ENCODE results near the gene C11orf98. TPM values are rescaled to one million over a fixed set of nuclear protein-coding genes. Genes with fewer than 3 reads are reported as not detected.
A peak's percentile ranks its signal among the peaks of the same experiment; 100 is the strongest.

The C11orf98 gene
- 10 to 100 TPM; 73.5 to 76.5 TPM for total RNA-seq

DNA sequence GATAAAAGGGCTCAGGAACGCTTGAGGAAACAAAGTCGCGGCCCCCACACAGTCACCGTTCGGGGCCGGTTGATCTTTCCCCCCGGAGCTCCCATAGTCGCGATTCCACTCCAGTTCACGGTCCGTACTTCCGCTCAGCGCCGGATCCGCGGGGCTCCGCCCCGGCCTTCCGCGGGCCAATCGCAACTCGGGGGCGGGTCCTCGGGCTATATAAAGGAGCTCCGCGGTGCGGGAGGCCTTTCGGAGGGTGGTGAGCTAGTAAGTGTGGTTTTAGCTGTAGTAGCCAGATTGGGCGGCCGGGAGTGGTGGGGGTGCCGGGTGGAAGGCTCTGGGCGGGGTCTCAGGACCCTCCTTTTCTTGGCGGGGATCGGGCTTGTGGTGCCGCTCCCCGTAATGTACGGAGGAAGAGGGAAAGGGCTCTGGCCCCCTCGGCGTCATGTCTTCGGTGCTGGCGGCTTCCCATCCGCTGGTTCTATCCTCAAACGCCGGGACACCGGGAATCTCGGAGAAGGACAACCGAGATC, at the start of gene C11orf98, which contains the start of gene CSKMT:
TSS of gene C11orf98 (minus strand) at position 136 of the 524 bp plus-strand sequence. CDS start at position 95, 41 bp downstream.
TSS of gene CSKMT (plus strand) at position 238 of the 524 bp plus-strand sequence. CDS start 568 bp downstream, outside the sequence.
- Mint-ChIP-seq H3K4me1 (ENCODE audit: low read depth) (peaks cover 42% of the 10 kb centered on the region), H3K27ac (peak within 1 kb of the TSS; percentile 88), H3K9me3 (no peaks in the 10 kb centered on the region), H3K4me3 (peak within 1 kb of the TSS; percentile 98), H3K36me3 (ENCODE audit: low read depth) (peaks cover 33% of the 10 kb centered on the region), H3K27me3 (ENCODE audit: low read depth) (no peaks in the 10 kb centered on the region)
- peak; percentile 96 for DNase-seq
- intact Hi-C loops (cut with micrococcal nuclease), result loop anchor here (1.0 to 2.0 kb wide), 7 partner anchors 12 to 176 kb away; partner anchors contain the start of genes EML3, GANAB, INTS5 and TUT1
- CTCF ChIA-PET, result interaction anchor here (0.6 to 2.4 kb wide), 15 partner anchors 8 to 1722 kb away, joined by 3 to 10 read pairs (median 4); partner anchors contain the start of gene TUT1

DNA sequence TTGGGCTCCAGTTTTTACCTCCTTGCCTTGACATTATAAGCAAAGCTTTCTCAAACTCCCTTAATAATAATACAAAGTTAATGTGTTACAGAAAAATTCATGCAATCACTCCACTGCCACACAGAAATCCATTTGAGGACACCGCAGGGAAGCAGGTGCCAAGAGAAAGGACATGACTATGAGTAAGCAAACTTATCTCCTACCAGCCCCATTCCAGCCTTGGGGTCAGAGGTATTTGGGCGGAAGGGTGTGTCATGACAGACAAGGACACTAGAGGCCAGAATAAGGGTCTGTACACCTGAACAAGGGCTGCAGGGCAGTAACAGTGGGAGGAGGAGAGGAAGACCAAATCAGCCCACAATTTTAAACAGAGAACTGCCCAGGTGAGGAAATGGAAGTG, 48.3 kb upstream of the C11orf98 start:
- H3K36me3 Mint-ChIP-seq (ENCODE audit: low read depth), result peaks cover 56% of the 10 kb centered on the region
- no peaks in the 10 kb centered on the region for H3K27me3 Mint-ChIP-seq (ENCODE audit: low read depth)
- no peak overlapping the region for H3K4me3 Mint-ChIP-seq
- intact Hi-C loops (cut with micrococcal nuclease), result loop anchor here (1.0 kb wide), 1 partner anchor 13 kb away; no protein-coding TSS in a partner anchor
- H3K9me3 Mint-ChIP-seq, result no peaks in the 10 kb centered on the region
- no peak for DNase-seq
- CTCF ChIA-PET, result no interaction called here
- peak overlapping the region; percentile 90 for H3K27ac Mint-ChIP-seq
- peaks cover 54% of the 10 kb centered on the region for H3K4me1 Mint-ChIP-seq (ENCODE audit: low read depth)

DNA sequence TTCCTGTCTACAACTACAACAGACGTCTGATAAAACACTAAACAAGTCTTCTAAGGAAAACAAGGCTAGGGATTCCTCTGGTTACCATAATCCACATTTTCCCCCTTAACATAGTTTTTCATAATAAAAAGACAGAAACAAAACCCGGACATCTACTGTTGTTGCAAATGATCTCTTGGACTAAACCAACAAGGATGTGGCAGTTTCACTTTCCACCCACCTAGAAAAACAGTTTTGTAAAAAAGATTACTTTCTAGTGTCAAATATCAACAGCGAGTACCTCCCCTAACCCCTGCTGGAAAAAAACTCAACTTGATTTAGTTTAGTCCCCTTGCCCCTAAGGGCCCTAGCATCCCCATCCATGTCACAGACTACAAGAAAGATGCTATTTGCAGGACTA, 47.9 kb upstream of the C11orf98 start:
- H3K27ac Mint-ChIP-seq, result peak overlapping the region; percentile 90
- intact Hi-C loops (cut with micrococcal nuclease), result loop anchor here (1.0 kb wide), 1 partner anchor 13 kb away; no protein-coding TSS in a partner anchor
- H3K27me3 Mint-ChIP-seq (ENCODE audit: low read depth), result no peaks in the 10 kb centered on the region
- CTCF ChIA-PET, result no interaction called here
- H3K4me1 Mint-ChIP-seq (ENCODE audit: low read depth), result peaks cover 55% of the 10 kb centered on the region
- peak overlapping the region; percentile 11 for H3K4me3 Mint-ChIP-seq
- H3K9me3 Mint-ChIP-seq, result no peaks in the 10 kb centered on the region
- H3K36me3 Mint-ChIP-seq (ENCODE audit: low read depth), result peaks cover 51% of the 10 kb centered on the region
- no peak for DNase-seq

DNA sequence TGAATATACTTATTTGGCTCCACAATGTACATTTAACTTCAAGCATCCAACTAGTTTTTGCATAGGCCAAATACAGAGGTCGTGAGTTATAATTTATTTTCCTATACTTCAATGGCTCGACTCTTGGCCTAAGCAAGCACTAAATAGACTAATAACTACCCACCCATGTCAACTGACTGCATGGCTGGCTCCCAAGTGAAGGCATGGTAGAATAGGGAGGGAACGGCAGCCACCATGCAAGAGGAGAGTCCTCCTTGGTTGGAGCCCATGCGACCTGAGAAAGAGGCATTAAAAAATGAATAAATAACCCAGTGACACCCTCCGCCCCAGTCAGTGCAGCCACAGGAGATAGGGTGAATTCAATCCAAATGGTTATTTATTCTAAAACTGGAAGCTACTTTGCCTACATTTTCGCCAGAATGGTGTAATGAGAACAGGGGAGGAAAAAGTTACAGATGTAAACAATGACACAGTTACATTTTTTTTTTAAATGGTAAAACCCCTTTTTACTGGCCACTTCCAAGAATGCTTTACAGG, 47.3 kb upstream of the C11orf98 start:
- peaks cover 49% of the 10 kb centered on the region for H3K36me3 Mint-ChIP-seq (ENCODE audit: low read depth)
- intact Hi-C loops (cut with micrococcal nuclease), result no loop called here
- H3K9me3 Mint-ChIP-seq, result no peaks in the 10 kb centered on the region
- peak overlapping the region; percentile 90 for H3K27ac Mint-ChIP-seq
- CTCF ChIA-PET, result interaction anchor here (0.6 kb wide), 1 partner anchor 172 kb away, joined by 4 read pairs; no protein-coding TSS in a partner anchor
- H3K4me1 Mint-ChIP-seq (ENCODE audit: low read depth), result peaks cover 58% of the 10 kb centered on the region
- H3K4me3 Mint-ChIP-seq, result no peak overlapping the region
- no peaks in the 10 kb centered on the region for H3K27me3 Mint-ChIP-seq (ENCODE audit: low read depth)
- DNase-seq, result no peak

DNA sequence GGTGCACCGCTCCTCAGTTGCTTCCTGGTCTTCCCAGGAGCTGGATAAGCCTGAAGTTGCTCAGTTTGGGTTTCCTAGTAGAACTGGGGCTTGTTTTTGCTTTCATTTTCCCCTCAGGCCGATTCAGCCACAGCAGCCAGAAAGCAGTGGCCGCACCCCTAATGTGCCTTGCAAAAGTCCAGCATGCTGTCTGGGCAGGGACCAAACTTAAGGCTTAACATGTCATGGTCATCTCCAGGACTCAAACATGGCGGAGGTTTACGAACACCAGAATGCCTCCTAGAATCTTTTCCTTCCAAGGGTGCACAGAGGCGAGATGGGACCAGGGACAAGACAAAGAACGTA, 45.0 kb upstream of the C11orf98 start:
- CTCF ChIA-PET, result interaction anchor here (1.5 kb wide), 1 partner anchor 29 kb away, joined by 6 read pairs; no protein-coding TSS in a partner anchor
- Mint-ChIP-seq H3K9me3 (no peaks in the 10 kb centered on the region), H3K36me3 (ENCODE audit: low read depth) (peaks cover 34% of the 10 kb centered on the region), H3K27ac (peak overlapping the region; percentile 96), H3K4me1 (ENCODE audit: low read depth) (peaks cover 66% of the 10 kb centered on the region), H3K4me3 (peak overlapping the region; percentile 93), H3K27me3 (ENCODE audit: low read depth) (no peaks in the 10 kb centered on the region)
- peak; percentile 25 for DNase-seq
- intact Hi-C loops (cut with micrococcal nuclease), result no loop called here

DNA sequence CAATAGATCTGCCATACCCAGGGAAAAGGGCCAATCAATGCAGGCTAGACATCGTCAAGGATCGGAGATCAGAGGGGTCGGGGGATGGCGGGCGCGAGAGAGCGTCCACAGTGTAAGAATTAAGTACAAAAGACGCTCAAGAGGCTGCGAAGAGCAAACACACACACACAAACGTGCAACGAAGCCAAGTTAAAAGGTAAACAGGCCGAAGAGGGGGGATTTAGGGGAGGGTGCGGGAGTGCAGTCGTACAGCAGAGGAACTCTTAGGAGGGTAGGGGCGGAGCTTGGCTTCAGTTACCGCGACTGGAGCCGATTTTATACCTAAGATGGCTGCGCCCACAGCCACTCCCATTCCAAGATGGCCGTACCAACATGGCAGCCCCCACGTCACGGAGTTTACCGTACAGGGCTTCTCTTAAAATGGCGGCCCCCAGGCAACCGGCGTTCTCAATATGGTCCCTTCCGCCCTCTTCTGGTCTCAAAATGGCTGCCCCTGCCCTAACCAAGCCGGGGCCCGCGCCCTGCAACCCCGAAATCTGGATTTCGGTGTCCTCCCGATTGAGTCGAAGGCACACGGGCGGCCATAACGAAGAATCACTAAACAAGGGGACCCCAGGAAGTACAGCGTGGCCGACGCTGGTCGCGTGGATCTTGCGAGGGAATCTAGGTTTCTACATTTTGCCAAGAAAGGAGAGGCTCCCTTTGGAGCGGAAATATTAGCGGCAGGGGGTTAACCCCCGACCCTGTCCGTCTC, 44.4 kb upstream of the C11orf98 start:
- H3K4me3 Mint-ChIP-seq, result peak overlapping the region; percentile 93
- no peaks in the 10 kb centered on the region for H3K27me3 Mint-ChIP-seq (ENCODE audit: low read depth)
- DNase-seq, result peak; percentile 99
- intact Hi-C loops (cut with micrococcal nuclease), result loop anchor here (1.0 to 2.0 kb wide), 9 partner anchors 18 to 172 kb away; partner anchors contain the start of genes C11orf98, CSKMT, GANAB and HNRNPUL2
- no peaks in the 10 kb centered on the region for H3K9me3 Mint-ChIP-seq
- H3K27ac Mint-ChIP-seq, result peak overlapping the region; percentile 96
- CTCF ChIA-PET, result interaction anchor here (1.5 to 4.5 kb wide), 3 partner anchors 15 to 118 kb away, joined by 4 to 25 read pairs (median 6); partner anchors contain the start of gene TUT1
- H3K36me3 Mint-ChIP-seq (ENCODE audit: low read depth), result peaks cover 34% of the 10 kb centered on the region
- H3K4me1 Mint-ChIP-seq (ENCODE audit: low read depth), result peaks cover 63% of the 10 kb centered on the region

DNA sequence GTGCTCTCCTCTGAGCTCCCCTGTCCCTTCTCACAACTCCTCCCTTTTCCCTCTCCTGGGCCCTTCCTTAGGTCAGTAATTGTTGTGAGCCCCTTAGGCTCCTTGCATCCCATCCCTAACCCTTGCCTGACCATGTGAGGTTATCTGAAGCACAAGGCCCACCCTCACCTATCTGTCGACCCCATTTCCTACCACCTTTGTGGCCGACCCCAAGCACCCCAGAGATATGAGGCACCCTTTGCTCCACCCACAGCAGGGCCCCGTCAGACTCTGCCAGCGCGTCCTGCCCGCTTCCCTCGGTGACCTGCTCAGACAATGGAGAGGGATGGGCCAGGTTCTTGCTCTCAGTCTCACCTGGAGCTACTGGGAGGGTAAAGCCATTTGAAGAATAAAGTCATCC, 43.8 kb upstream of the C11orf98 start:
- CTCF ChIA-PET, result interaction anchor here (1.5 to 4.5 kb wide), 3 partner anchors 14 to 117 kb away, joined by 4 to 25 read pairs (median 6); partner anchors contain the start of gene TUT1
- H3K36me3 Mint-ChIP-seq (ENCODE audit: low read depth), result peaks cover 34% of the 10 kb centered on the region
- H3K9me3 Mint-ChIP-seq, result no peaks in the 10 kb centered on the region
- peak overlapping the region; percentile 93 for H3K4me3 Mint-ChIP-seq
- peak overlapping the region; percentile 96 for H3K27ac Mint-ChIP-seq
- DNase-seq, result peak; percentile 60
- no peaks in the 10 kb centered on the region for H3K27me3 Mint-ChIP-seq (ENCODE audit: low read depth)
- H3K4me1 Mint-ChIP-seq (ENCODE audit: low read depth), result peaks cover 58% of the 10 kb centered on the region
- intact Hi-C loops (cut with micrococcal nuclease), result loop anchor here (1.0 to 2.0 kb wide), 9 partner anchors 19 to 173 kb away; partner anchors contain the start of genes C11orf98, CSKMT, GANAB and HNRNPUL2

DNA sequence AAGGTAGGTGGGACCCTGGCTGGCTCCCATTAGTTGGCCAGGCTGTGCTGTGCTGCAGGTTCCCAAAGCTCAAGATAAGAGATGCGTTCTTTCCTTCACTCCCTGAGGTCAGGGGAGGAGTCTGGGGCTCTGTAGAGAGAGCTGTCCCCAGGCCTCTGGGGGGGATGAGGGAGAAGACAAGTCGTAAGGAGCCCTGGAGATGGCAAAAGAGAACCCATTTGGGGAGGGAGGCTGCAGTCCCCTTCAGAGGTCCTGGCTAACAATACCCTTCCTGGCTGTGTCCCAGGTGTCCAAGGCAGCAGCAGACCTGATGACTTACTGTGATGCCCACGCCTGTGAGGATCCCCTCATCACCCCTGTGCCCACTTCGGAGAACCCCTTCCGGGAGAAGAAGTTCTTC, 43.4 kb upstream of the C11orf98 start:
- peak overlapping the region; percentile 96 for H3K27ac Mint-ChIP-seq
- H3K4me3 Mint-ChIP-seq, result peak overlapping the region; percentile 93
- no peaks in the 10 kb centered on the region for H3K27me3 Mint-ChIP-seq (ENCODE audit: low read depth)
- DNase-seq, result no peak
- intact Hi-C loops (cut with micrococcal nuclease), result loop anchor here (2.0 kb wide), 1 partner anchor 44 kb away; the partner anchor contains the start of genes C11orf98 and CSKMT
- CTCF ChIA-PET, result interaction anchor here (0.7 to 4.5 kb wide), 4 partner anchors 14 to 117 kb away, joined by 3 to 25 read pairs (median 5); partner anchors contain the start of gene TUT1
- H3K36me3 Mint-ChIP-seq (ENCODE audit: low read depth), result peaks cover 32% of the 10 kb centered on the region
- H3K4me1 Mint-ChIP-seq (ENCODE audit: low read depth), result peaks cover 54% of the 10 kb centered on the region
- no peaks in the 10 kb centered on the region for H3K9me3 Mint-ChIP-seq

DNA sequence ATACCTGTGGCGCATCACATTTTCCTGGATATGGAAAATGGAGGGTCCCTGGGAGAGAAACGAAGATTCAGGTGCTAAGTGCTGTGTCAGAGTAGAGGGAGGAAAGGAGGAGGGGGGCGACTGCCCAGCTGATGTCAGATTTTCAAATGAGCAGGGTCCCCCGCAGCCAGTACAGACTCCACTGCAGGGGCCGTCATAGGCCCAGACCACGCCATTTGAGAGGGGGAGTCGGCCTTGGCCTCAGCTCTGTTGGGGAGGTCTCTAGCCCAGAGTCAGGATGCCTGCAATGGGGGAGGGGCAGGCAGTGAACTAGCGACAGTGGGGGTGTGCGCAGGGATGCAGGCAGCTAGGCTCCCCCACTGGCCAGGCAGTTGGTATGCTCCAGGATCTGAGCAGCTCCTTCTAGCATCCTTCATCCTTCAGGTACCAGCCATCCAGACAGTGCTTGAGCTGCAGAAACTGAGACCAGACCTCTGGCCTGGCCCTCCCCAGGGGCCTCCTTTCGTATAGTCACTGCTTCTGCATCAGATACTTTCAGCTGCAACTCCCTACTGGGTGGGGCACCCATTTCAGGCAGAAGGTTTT, 42.4 kb upstream of the C11orf98 start, which contains the start of the genes BSCL2 and GNG3:
TSS of gene BSCL2 (minus strand) at position 148 of the 585 bp plus-strand sequence. CDS start 229 bp downstream, outside the sequence.
TSS of gene GNG3 (plus strand) at position 400 of the 585 bp plus-strand sequence. CDS start 620 bp downstream, outside the sequence.
- peak; percentile 30 for DNase-seq
- Mint-ChIP-seq H3K9me3 (no peaks in the 10 kb centered on the region), H3K4me1 (ENCODE audit: low read depth) (peaks cover 44% of the 10 kb centered on the region), H3K4me3 (peak within 1 kb of the TSS; percentile 93), H3K36me3 (ENCODE audit: low read depth) (peaks cover 28% of the 10 kb centered on the region), H3K27me3 (ENCODE audit: low read depth) (no peaks in the 10 kb centered on the region), H3K27ac (peak within 1 kb of the TSS; percentile 96)
- CTCF ChIA-PET, result interaction anchor here (0.6 to 4.5 kb wide), 4 partner anchors 13 to 283 kb away, joined by 3 to 25 read pairs (median 3); no protein-coding TSS in a partner anchor
- intact Hi-C loops (cut with micrococcal nuclease), result no loop called here

DNA sequence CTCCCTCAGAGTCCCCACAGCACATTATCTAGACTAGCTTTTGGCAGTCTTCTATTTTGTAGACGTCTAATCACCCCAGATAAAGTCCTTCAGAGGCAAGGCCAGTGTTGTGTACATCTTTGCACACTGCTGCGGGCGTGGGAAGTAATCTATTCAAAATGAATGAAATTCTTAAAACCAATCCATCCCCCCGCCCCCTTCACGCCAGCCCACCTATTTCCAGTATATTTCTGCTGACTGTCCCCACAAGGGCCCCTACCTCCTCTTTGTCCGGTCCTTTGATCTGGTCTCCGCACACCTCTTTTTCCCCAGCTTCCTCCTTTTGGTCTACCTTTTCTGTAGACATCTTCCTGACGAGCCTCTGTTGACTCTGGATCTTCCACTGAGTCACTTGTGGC, 41.8 kb upstream of the C11orf98 start:
- CTCF ChIA-PET, result interaction anchor here (0.7 to 4.5 kb wide), 2 partner anchors 12 to 282 kb away, joined by 3 to 25 read pairs; no protein-coding TSS in a partner anchor
- Mint-ChIP-seq H3K9me3 (no peaks in the 10 kb centered on the region), H3K4me1 (ENCODE audit: low read depth) (peaks cover 40% of the 10 kb centered on the region), H3K36me3 (ENCODE audit: low read depth) (peaks cover 27% of the 10 kb centered on the region), H3K27me3 (ENCODE audit: low read depth) (no peaks in the 10 kb centered on the region), H3K27ac (no peak overlapping the region), H3K4me3 (peak overlapping the region; percentile 52)
- intact Hi-C loops (cut with micrococcal nuclease), result loop anchor here (1.0 kb wide), 1 partner anchor 116 kb away; the partner anchor contains the start of gene TUT1
- DNase-seq, result no peak

Measured in activated naive CD4-positive, alpha-beta T cell treated with anti-CD3 and anti-CD28 coated beads for 36 hours (primary cell).